HEK293 (cell line): Measurements from ENCODE around the gene LKAAEAR1.
A peak's percentile ranks its signal among the peaks of the same experiment; 100 is the strongest.

Source experiments
- CTCF ChIA-PET: fragments of 350-600 bp; formaldehyde crosslinking; extraction: SDS; loops from one replicate; lab custom pipeline; 2021; ENCODE audit warnings: antibody characterized with exemption; lab: Yijun Ruan, JAX
- POLR2A ChIA-PET: fragments of 300-600 bp; formaldehyde crosslinking; extraction: SDS; loops from one replicate; lab custom pipeline; 2020; ENCODE audit warnings: antibody characterized with exemption, inconsistent platforms; lab: Yijun Ruan, JAX
- H3K27ac ChIP-seq: fragments of 200-500 bp; sonication (Bioruptor generic); 2 replicates; pipeline ENCODE4 v1.5.1; 2014; ENCODE audit warnings: low read depth, low read length, control low read depth, inconsistent platforms; ENCODE audit errors: extremely low read depth
- H3K36me3 ChIP-seq, 2 experiments: fragments of 200-500 bp in 1 of 2; sonication (Bioruptor generic) in 1 of 2; 1 replicate in 1 of 2; 2 replicates in 1 of 2; pipeline ENCODE4 v1.5.1; 2014 to 2017; ENCODE audit warnings: inconsistent platforms in 2 of 2, low read length in 2 of 2; ENCODE audit not compliant: control insufficient read depth in 2 of 2, insufficient read depth in 1 of 2
- H3K4me1 ChIP-seq: fragments of 200-500 bp; sonication (Bioruptor generic); 2 replicates; pipeline ENCODE4 v1.5.1; 2014; ENCODE audit warnings: mild to moderate bottlenecking, low read length, inconsistent platforms; ENCODE audit not compliant: control insufficient read depth, insufficient read depth
- H3K4me3 ChIP-seq: 2 replicates; pipeline ENCODE4 v1.5.1; 2011; ENCODE audit warnings: low read depth, mild to moderate bottlenecking, control low read depth, low read length, moderate library complexity
- H3K9me3 ChIP-seq: fragments of 200-500 bp; sonication (Bioruptor generic); 2 replicates; pipeline ENCODE4 v1.5.1; 2014; ENCODE audit warnings: low read depth, low read length, inconsistent platforms; ENCODE audit not compliant: control insufficient read depth, insufficient read depth
- EGR2 ChIP-seq: fragments of 450-650 bp; formaldehyde crosslinking; IDR thresholded peaks from 2 replicates; pipeline ENCODE4 v1.5.1; 2016; ENCODE audit warnings: low read depth, missing biosample characterization, missing genetic modification characterization
- GLIS1 ChIP-seq: fragments of 450-650 bp; formaldehyde crosslinking; IDR thresholded peaks from 2 replicates; pipeline ENCODE4 v1.5.1; 2016; ENCODE audit warnings: missing biosample characterization, missing genetic modification characterization
- GLIS2 ChIP-seq: fragments of 450-650 bp; formaldehyde crosslinking; IDR thresholded peaks from 2 replicates; pipeline ENCODE4 v1.5.1; 2016; ENCODE audit warnings: missing biosample characterization, missing genetic modification characterization
- OVOL3 ChIP-seq: fragments of 450-650 bp; formaldehyde crosslinking; IDR thresholded peaks from 2 replicates; pipeline ENCODE4 v1.5.1; 2016; ENCODE audit warnings: missing biosample characterization, missing genetic modification characterization
- PRDM4 ChIP-seq: fragments of 450-650 bp; formaldehyde crosslinking; IDR thresholded peaks from 2 replicates; pipeline ENCODE4 v1.5.1; 2017; ENCODE audit warnings: missing biosample characterization, missing genetic modification characterization
- ZBTB7A ChIP-seq: fragments of 450-650 bp; formaldehyde crosslinking; IDR thresholded peaks from 2 replicates; pipeline ENCODE4 v1.5.1; 2016; ENCODE audit warnings: low read depth, missing biosample characterization, missing genetic modification characterization
- ZFHX2 ChIP-seq: fragments of 450-650 bp; formaldehyde crosslinking; conservative IDR thresholded peaks from 2 replicates; pipeline ENCODE4 v1.5.1; 2016; ENCODE audit warnings: missing biosample characterization, missing genetic modification characterization
- ZIC2 ChIP-seq: fragments of 450-650 bp; formaldehyde crosslinking; IDR thresholded peaks from 2 replicates; pipeline ENCODE4 v1.5.1; 2016; ENCODE audit warnings: missing biosample characterization, missing genetic modification characterization
- ZNF174 ChIP-seq: fragments of 450-650 bp; formaldehyde crosslinking; IDR thresholded peaks from 2 replicates; pipeline ENCODE4 v1.5.0; 2017; ENCODE audit warnings: missing biosample characterization, mild to moderate bottlenecking, missing genetic modification characterization
- ZNF302 ChIP-seq: fragments of 450-650 bp; formaldehyde crosslinking; IDR thresholded peaks from 2 replicates; pipeline ENCODE4 v1.5.1; 2016; ENCODE audit warnings: missing biosample characterization, missing genetic modification characterization, low read depth
- ZNF596 ChIP-seq: fragments of 450-650 bp; IDR thresholded peaks from 2 replicates; pipeline ENCODE4 v1.5.0; 2018; ENCODE audit warnings: missing biosample characterization, mild to moderate bottlenecking, missing genetic modification characterization, moderate library complexity
- ZNF629 ChIP-seq: fragments of 450-650 bp; formaldehyde crosslinking; IDR thresholded peaks from 2 replicates; pipeline ENCODE4 v1.5.1; 2017; ENCODE audit warnings: missing biosample characterization, missing genetic modification characterization
- ZNF664 ChIP-seq: fragments of 450-650 bp; formaldehyde crosslinking; IDR thresholded peaks from 2 replicates; pipeline ENCODE4 v1.5.1; 2016; ENCODE audit warnings: missing biosample characterization, missing genetic modification characterization
- ZSCAN5A ChIP-seq: fragments of 450-650 bp; formaldehyde crosslinking; IDR thresholded peaks from 2 replicates; pipeline ENCODE4 v1.5.1; 2016; ENCODE audit warnings: missing biosample characterization, missing genetic modification characterization
- ZXDB ChIP-seq: fragments of 450-650 bp; formaldehyde crosslinking; IDR thresholded peaks from 2 replicates; pipeline ENCODE4 v1.5.1; 2016; ENCODE audit warnings: missing biosample characterization, missing genetic modification characterization
- TF ChIP-seq, protein P1 (sequence below): fragments of 450-650 bp; formaldehyde crosslinking; IDR thresholded peaks from 2 replicates; pipeline ENCODE4 v1.5.1; 2017; ENCODE audit warnings: missing biosample characterization, missing genetic modification characterization
- TF ChIP-seq, protein P2 (sequence below): fragments of 450-650 bp; formaldehyde crosslinking; optimal IDR thresholded peaks from 2 replicates; pipeline ENCODE3; 2016; ENCODE audit warnings: missing biosample characterization, mild to moderate bottlenecking, missing genetic modification characterization
- TF ChIP-seq, protein P3 (sequence below): fragments of 450-650 bp; formaldehyde crosslinking; conservative IDR thresholded peaks from 2 replicates; pipeline ENCODE4 v1.5.1; 2016; ENCODE audit warnings: low read depth, missing biosample characterization, missing genetic modification characterization
- TF ChIP-seq, protein P4 (sequence below): fragments of 450-650 bp; formaldehyde crosslinking; IDR thresholded peaks from 2 replicates; pipeline ENCODE4 v1.5.1; 2016; ENCODE audit warnings: missing biosample characterization, missing genetic modification characterization

LKAAEAR1 gene

GRCh38 chr20:64107736-64108457, 23.7 kb upstream of the LKAAEAR1 start:
- CTCF ChIA-PET: interaction anchor here (1.5 to 2.8 kb wide), 2 partner anchors 13 to 16 kb away, joined by 3 to 15 read pairs; no protein-coding TSS in a partner anchor
- Histone ChIP-seq H3K4me1 (no peaks in the 10 kb centered on the region), H3K36me3 (no peaks in the 10 kb centered on the region), H3K27ac (no peak overlapping the region), H3K9me3 (no peaks in the 10 kb centered on the region), H3K4me3 (no peak overlapping the region)
- POLR2A ChIA-PET: no interaction called here
- 0 out of 2 replicates have a peak, but pooled peaks have one; percentile 29 for TF ChIP-seq GLIS2 (tag by site-specific recombination)
- no peak for TF ChIP-seq ZNF596
- TF ChIP-seq ZNF174: no peak
- no peak for TF ChIP-seq ZNF302
- TF ChIP-seq ZSCAN5A: no peak
- TF ChIP-seq ZNF664 (tag by site-specific recombination): no peak
- 0 out of 2 replicates have a peak, but pooled peaks have one; percentile 38 for TF ChIP-seq ZFHX2 (tag by site-specific recombination)
- TF ChIP-seq, protein P1, sequence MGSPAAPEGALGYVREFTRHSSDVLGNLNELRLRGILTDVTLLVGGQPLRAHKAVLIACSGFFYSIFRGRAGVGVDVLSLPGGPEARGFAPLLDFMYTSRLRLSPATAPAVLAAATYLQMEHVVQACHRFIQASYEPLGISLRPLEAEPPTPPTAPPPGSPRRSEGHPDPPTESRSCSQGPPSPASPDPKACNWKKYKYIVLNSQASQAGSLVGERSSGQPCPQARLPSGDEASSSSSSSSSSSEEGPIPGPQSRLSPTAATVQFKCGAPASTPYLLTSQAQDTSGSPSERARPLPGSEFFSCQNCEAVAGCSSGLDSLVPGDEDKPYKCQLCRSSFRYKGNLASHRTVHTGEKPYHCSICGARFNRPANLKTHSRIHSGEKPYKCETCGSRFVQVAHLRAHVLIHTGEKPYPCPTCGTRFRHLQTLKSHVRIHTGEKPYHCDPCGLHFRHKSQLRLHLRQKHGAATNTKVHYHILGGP (tag by site-specific recombination): no peak
- TF ChIP-seq ZBTB7A (tag by site-specific recombination): no peak
- TF ChIP-seq, protein P2, sequence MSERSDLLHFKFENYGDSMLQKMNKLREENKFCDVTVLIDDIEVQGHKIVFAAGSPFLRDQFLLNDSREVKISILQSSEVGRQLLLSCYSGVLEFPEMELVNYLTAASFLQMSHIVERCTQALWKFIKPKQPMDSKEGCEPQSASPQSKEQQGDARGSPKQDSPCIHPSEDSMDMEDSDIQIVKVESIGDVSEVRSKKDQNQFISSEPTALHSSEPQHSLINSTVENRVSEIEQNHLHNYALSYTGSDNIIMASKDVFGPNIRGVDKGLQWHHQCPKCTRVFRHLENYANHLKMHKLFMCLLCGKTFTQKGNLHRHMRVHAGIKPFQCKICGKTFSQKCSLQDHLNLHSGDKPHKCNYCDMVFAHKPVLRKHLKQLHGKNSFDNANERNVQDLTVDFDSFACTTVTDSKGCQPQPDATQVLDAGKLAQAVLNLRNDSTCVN (tag by site-specific recombination): peak; percentile 11

DNA sequence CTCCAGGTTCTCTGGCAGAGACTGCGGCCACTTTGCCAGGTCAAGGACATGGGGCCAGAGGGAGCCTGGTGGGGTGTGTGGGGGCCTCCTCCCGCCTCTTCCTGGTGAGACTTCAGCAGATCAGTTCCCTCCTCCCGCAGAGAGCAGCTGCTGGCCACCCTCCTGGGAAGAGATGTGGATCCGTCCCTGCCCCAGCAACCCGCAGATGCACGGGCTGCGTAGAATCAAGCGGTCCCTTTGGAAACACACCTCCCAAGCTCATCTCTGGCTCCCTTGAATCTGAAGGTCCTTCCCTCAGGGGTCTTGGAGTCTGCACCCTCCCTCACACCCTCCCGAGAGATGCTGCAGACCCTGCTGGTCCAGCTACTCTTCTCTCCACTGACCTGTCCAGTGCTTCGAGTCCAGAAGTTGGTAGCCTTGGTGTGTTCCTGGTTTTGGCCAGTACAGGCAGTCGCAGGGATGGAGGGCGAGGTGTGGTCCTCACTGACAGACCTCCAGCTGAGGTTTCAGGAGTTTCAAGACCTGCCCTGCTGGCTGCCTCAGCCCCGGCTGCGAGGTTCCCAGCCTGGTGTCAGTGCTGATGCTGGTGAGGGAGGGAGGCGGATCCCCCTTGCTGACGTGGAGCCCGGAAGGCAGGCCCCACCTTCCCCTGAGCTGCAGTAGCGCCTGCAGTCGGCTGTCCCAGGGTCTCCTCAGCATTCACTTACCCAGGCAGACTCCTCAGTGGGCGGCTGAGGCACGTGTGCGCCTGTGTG, 23.0 kb upstream of the LKAAEAR1 start, which contains the start of gene NPBWR2:
NPBWR2 (minus strand) TSS at position 585 of the 755 bp plus-strand sequence. CDS start 734 bp downstream, outside the sequence.
- Histone ChIP-seq H3K36me3 (no peaks in the 10 kb centered on the region), H3K4me3 (no peak within 1 kb of the TSS), H3K9me3 (no peaks in the 10 kb centered on the region), H3K4me1 (no peaks in the 10 kb centered on the region), H3K27ac (no peak within 1 kb of the TSS)
- POLR2A ChIA-PET: no interaction called here
- CTCF ChIA-PET: interaction anchor here (0.6 to 2.8 kb wide), 3 partner anchors 13 to 87 kb away, joined by 3 to 15 read pairs (median 3); no protein-coding TSS in a partner anchor
- peak; percentile 83 for TF ChIP-seq ZIC2 (tag by site-specific recombination)
- no peak for TF ChIP-seq OVOL3
- no peak for TF ChIP-seq ZNF629 (tag by site-specific recombination)
- no peak for TF ChIP-seq EGR2
- TF ChIP-seq PRDM4 (tag by site-specific recombination): peak; percentile 63
- no peak for TF ChIP-seq ZXDB (tag by site-specific recombination)
- TF ChIP-seq, protein P3, sequence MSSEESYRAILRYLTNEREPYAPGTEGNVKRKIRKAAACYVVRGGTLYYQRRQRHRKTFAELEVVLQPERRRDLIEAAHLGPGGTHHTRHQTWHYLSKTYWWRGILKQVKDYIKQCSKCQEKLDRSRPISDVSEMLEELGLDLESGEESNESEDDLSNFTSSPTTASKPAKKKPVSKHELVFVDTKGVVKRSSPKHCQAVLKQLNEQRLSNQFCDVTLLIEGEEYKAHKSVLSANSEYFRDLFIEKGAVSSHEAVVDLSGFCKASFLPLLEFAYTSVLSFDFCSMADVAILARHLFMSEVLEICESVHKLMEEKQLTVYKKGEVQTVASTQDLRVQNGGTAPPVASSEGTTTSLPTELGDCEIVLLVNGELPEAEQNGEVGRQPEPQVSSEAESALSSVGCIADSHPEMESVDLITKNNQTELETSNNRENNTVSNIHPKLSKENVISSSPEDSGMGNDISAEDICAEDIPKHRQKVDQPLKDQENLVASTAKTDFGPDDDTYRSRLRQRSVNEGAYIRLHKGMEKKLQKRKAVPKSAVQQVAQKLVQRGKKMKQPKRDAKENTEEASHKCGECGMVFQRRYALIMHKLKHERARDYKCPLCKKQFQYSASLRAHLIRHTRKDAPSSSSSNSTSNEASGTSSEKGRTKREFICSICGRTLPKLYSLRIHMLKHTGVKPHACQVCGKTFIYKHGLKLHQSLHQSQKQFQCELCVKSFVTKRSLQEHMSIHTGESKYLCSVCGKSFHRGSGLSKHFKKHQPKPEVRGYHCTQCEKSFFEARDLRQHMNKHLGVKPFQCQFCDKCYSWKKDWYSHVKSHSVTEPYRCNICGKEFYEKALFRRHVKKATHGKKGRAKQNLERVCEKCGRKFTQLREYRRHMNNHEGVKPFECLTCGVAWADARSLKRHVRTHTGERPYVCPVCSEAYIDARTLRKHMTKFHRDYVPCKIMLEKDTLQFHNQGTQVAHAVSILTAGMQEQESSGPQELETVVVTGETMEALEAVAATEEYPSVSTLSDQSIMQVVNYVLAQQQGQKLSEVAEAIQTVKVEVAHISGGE: no peak
- peak; percentile 61 for TF ChIP-seq GLIS1 (tag by site-specific recombination)
- TF ChIP-seq, protein P4, sequence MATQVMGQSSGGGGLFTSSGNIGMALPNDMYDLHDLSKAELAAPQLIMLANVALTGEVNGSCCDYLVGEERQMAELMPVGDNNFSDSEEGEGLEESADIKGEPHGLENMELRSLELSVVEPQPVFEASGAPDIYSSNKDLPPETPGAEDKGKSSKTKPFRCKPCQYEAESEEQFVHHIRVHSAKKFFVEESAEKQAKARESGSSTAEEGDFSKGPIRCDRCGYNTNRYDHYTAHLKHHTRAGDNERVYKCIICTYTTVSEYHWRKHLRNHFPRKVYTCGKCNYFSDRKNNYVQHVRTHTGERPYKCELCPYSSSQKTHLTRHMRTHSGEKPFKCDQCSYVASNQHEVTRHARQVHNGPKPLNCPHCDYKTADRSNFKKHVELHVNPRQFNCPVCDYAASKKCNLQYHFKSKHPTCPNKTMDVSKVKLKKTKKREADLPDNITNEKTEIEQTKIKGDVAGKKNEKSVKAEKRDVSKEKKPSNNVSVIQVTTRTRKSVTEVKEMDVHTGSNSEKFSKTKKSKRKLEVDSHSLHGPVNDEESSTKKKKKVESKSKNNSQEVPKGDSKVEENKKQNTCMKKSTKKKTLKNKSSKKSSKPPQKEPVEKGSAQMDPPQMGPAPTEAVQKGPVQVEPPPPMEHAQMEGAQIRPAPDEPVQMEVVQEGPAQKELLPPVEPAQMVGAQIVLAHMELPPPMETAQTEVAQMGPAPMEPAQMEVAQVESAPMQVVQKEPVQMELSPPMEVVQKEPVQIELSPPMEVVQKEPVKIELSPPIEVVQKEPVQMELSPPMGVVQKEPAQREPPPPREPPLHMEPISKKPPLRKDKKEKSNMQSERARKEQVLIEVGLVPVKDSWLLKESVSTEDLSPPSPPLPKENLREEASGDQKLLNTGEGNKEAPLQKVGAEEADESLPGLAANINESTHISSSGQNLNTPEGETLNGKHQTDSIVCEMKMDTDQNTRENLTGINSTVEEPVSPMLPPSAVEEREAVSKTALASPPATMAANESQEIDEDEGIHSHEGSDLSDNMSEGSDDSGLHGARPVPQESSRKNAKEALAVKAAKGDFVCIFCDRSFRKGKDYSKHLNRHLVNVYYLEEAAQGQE (tag by site-specific recombination): no peak
